Ecto neural progenitor cell (in vitro differentiated cells): ENCODE results near the gene PLS3.
"Not testable (repeated sequence)": the region's sequence is repeated elsewhere in the genome, so short reads cannot be mapped to it uniquely, and the experiment has no call there.

ENCODE experiments used
- DNase-seq: peaks from one replicate; pipeline ENCODE4 v3.0.0-alpha.2; 2018; ENCODE audit warnings: low spot score

Gene PLS3

DNA sequence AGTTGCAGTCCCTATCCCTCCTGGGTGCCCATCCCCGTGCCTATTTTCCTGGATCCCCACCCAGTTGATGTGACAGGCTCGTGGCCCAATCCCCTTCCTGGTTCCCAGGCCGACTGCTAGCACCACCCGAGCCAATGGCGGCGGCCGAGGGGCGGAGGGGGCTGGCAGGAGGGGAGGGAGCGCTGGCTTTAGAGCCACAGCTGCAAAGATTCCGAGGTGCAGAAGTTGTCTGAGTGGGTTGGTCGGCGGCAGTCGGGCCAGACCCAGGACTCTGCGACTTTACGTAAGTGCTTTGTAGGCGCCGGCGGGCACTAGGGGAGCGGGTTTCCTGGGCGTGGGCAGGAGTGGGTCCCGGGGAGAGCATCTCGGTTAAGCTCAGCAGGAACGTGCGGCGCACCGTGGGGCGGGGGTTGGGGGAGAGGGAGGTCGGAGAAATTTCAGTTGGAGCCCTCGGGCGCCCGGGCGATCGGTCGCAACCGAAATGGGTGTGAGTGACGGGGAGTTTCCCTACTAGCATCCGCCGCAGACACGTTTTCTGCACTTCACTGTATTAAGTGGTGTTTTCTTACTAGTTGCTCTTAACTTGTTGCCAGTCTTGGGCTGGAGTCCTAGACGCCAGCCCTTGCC, at the start of gene PLS3:
Gene PLS3, plus strand, starts transcription at position 197 of the 627 bp plus-strand sequence. CDS start 49,077 bp downstream, outside the sequence.
- peak; percentile 91 for DNase-seq

DNA sequence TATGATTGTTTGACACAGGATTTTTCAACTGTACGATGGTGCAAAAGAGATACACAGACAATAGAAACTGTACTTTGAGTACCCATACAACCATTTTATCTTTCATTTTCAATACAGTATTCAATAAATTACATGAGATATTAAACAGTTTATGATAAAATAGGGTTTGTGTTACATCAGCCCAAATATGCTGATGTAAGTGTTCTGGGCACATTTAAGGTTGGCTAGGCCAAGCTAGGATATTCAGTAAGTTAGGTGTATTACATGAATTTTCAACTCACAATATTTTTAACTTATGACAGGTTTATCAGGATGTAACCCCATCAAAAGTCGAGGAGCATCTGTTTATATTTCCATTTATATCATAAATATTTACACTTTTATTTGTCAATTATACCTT, 42.9 kb upstream of the PLS3 start:
- no peak for DNase-seq

DNA sequence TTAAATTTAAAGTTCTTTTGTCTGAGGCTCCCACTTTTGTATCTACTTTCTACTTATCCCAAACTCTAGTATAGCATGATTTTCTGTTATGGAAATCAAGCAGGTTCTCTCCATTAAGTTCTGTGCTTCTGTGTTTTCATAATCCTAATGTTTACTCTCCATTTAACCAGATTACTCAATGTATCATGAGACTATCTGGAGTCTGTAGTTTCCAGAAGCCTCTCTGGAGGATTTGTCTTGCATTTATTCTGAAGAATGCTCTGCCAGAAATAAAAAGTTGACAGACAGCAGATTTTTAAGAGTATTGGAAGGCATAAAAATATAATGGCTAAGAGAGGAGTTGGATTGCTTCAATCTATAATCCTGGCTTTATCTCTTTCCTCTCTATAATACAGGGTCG, 39.2 kb upstream of the PLS3 start:
- no peak for DNase-seq

DNA sequence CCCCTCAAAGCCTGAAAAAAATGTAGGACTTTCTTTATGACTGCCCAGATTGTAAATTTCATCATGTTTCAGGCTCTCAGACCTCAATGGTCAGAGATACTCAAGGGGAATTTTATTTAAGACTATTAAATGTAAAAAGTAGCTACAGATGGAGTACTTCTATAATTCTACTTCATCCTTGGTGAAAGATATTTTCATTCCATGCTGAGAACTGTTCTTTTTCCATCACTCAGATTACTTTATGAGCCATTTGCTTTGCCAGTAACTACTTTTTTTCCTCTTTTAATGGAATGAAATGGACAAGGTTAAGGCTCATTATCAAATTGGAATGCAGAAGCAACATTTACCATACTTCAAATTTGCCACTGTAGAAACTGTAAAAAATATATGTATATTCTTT, 38.0 kb upstream of the PLS3 start:
- DNase-seq, result no peak

GRCh38 chrX:115525486-115525885, 35.5 kb upstream of the PLS3 start:
- no peak for DNase-seq

GRCh38 chrX:115531818-115532403, 29.1 kb upstream of the PLS3 start:
- no peak for DNase-seq

GRCh38 chrX:115533485-115533884, 27.5 kb upstream of the PLS3 start:
- no peak for DNase-seq

DNA sequence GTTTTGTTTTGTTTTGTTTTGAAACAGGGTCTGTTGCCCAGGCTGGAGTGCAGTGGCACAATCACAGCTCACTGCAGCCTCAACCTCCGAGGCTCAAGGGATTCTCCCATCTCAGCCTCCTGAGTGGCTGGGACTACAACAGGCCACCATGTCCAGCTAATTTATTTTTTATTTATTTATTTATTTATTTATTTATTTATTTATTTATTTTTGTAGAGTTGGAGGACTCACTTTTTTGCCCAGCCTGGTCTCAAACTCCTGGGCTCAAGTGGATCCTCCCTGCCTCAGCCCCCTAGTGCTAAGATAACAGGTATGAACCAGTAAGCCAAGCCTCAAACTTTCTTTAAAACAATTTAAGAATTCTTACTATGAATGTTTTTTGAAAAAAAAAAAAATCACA, 26.6 kb upstream of the PLS3 start:
- DNase-seq, result no peak

GRCh38 chrX:115535421-115535820, 25.6 kb upstream of the PLS3 start:
- DNase-seq, result no peak

DNA sequence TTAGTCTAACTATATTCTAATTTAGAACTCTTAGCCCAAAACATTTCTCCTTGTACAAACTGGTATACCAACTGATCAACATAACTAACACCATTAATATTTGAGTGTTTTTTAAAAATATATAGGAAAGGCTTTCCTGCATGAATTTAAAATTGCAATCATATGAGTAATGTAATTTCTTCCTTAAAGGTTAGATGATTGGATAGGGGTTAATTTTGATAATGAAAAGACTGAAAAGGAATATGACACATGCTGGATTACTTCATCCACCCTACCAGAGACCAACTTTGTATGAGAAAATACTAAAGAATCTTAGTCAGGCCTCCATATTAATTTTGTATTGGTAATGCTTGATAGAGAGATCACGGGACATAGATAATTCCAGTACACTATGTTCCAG, 25.1 kb upstream of the PLS3 start:
- DNase-seq, result no peak

- DNase-seq, result no peak
Measured at GRCh38 chrX:115539841-115540240, 21.1 kb upstream of the PLS3 start.

- DNase-seq, result not testable (repeated sequence)
Measured at GRCh38 chrX:115541045-115541444, 19.9 kb upstream of the PLS3 start.

- no peak for DNase-seq
Measured at GRCh38 chrX:115547448-115547847, 13.5 kb upstream of the PLS3 start.

DNA sequence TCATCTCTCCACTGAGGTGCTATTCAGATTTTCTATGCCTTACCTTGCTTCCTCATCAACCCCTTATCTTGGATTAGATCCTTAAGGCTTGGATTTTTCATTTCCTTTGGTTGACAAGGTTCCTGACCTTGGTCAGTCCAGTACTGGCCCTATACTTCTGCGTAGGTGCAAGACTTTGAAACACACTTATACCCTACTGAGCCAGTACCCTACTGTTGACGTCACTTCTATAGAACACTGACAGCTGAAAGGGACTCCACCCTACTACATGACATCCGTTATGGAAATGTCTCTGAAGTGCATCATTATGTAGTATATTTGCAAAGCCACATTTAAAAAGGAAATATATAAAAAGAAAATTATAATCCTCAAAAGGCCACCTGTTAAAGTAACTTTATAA, 12.0 kb upstream of the PLS3 start:
- no peak for DNase-seq

GRCh38 chrX:115553171-115553570, 7.8 kb upstream of the PLS3 start:
- DNase-seq, result no peak

DNA sequence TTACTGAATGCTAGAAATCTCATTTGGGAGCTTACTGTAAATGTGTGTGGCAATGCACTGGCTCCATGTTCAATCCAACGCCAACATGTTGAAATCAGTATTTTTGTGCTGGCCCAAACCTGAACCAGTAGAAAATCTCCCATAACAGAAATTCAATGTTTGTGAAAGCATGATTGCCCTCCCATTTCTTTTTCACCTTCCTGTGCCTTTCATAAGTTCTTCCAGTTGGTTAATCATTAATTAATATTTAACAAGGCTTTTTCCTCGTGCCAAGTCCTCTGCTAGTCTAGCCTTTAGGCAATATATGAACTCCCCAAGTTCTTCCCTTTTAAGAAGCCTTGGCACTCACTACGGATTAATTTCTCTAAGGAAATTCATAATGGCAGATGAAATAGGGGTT, 1.3 kb upstream of the PLS3 start:
- no peak for DNase-seq

DNA sequence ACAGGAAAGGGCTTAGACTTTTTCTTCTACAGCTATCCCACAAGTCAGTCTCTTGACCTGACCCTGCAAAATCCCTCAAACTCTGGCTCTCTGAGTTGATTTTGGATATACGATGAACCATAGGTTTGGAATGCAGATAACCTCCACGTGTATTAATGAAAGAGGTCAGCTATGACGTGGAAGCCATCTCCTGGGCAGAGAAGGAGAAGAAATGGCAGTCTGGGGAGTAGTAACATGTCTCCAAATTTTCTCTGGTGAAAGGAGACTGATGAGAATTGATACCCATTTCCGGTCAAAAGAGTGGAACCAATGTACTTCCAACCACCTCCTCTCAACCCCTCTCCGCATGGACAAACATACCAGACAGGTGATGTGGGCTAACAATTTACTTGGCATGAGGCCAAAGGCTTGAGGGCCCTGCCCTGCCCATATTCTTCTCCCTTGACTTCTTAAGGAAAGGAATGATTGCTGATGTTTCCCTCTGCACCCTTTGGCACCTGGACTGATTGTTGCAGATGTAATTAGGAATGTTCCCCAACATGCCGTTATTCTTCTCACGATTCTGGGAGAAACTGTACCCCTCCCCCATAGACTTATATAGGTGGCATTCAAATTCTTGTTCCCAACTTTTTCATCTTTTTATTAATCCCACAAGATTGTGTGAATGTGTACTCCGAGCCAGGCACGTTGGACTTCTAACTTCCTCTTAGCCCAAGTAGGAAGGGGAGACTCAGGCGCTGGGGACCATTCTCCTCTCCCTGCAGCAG, 580 bp upstream of the PLS3 start:
- no peak for DNase-seq

DNA sequence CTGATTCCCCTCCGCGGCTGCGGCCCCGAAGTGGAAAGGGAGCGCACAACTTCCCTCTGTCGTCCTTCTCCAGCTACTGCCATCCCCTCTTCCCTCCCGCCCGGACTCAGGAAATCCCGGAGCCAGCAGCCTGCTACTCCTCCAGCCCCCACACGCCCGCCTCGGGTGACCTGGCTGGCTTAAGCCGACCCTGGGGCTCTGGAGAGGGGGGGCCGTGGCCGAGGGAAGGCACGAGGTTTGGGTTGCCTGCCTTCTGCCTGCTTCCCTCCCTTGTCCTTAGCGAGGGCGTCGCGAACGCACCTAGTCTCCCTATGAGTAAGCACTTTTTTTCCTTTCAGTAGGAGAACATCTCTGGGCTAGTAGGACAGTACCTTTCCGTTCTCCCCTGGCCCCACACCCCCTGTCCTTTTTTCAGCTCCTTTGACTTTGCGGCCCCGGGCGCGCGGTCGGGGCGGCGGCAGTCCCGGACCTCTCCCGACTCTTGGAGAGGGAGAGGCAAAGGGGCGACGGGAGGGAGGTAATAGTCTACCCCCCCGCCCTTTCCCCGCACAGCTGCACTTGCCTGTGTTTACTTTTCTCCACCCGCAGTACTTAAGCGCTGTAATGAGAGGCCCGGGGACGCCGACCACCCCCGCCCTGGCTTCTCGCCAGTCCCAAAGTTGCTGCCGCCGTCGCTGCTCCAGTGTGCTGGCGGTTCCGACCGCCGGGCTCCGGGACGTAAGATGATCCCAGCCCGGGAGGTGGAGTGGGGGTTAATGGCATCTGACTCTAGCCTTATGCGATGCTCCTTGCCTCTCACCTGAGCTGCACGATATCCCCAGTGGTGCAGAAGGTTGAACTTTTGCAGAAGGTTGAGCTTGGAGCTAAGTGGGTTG, 868 bp downstream of the PLS3 start:
- peak; percentile 81 for DNase-seq

GRCh38 chrX:115562480-115562847, 1.5 kb downstream of the PLS3 start:
- DNase-seq, result peak; percentile 51

GRCh38 chrX:115563633-115564162, 2.7 kb downstream of the PLS3 start:
- DNase-seq, result no peak

DNA sequence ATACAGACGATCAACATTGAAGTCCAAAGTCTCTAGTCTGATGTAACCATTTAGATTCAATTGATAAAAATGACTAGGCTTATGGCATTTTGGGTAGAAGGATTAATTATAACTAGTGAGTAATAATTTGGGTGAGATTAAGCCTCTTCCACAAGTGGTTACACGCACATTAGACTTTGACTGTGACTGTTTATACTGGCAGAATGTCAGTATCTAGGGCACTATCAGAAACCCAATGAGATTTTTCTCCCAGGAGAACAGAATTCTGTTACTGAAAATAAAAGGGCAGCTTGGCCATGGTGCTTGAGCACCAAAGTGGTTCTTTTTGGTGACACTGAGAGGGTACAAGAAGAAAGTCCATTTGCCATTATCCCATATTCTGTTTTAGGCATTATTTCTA, 3.3 kb downstream of the PLS3 start:
- DNase-seq, result no peak

GRCh38 chrX:115565888-115566287, 4.9 kb downstream of the PLS3 start:
- no peak for DNase-seq
